Hematopoietic multipotent progenitor cell treated with erythropoietin and hydrocortisone succinate and interleukin-3 and kit ligand, for 8 days (in vitro differentiated cells): ENCODE measurements around the gene MIA2.
"Not testable (repeated sequence)": the region's sequence is repeated elsewhere in the genome, so short reads cannot be mapped to it uniquely, and the experiment has no call there.

Experiments used
- DNase-seq: peaks from one replicate; pipeline ENCODE4 v3.0.0-alpha.2; 2015

MIA2 gene

GRCh38 chr14:39342768-39343167 is 109.1 kb downstream of the MIA2 start:
- DNase-seq: peak; percentile 25

- no peak for DNase-seq
Measured at GRCh38 chr14:39343614-39344013, 109.9 kb downstream of the MIA2 start.

GRCh38 chr14:39350866-39351265 is 117.2 kb downstream of the MIA2 start:
- no peak for DNase-seq

GRCh38 chr14:39351708-39352107 is 118.0 kb downstream of the MIA2 start:
- DNase-seq: no peak

GRCh38 chr14:39359069-39359468 is 125.4 kb downstream of the MIA2 start:
- not testable (repeated sequence) for DNase-seq

GRCh38 chr14:39360316-39360715 is 126.6 kb downstream of the MIA2 start:
- no peak for DNase-seq

GRCh38 chr14:39361556-39361955 is 127.8 kb downstream of the MIA2 start:
- not testable (repeated sequence) for DNase-seq

- DNase-seq: no peak
Measured at GRCh38 chr14:39364509-39364908, 130.8 kb downstream of the MIA2 start.

- DNase-seq: no peak
Measured at GRCh38 chr14:39365354-39365753, 131.6 kb downstream of the MIA2 start.

GRCh38 chr14:39366460-39367386 is 133.0 kb downstream of the MIA2 start:
- no peak for DNase-seq

GRCh38 chr14:39367387-39367751 is 133.7 kb downstream of the MIA2 start:
- DNase-seq: no peak

- DNase-seq: peak; percentile 62
Measured at GRCh38 chr14:39368261-39368959, 134.7 kb downstream of the MIA2 start.

- DNase-seq: no peak
Measured at GRCh38 chr14:39369029-39369428, 135.3 kb downstream of the MIA2 start.

GRCh38 chr14:39370415-39370814 is 136.7 kb downstream of the MIA2 start:
- DNase-seq: no peak

GRCh38 chr14:39372656-39373055 is 138.9 kb downstream of the MIA2 start:
- no peak for DNase-seq

GRCh38 chr14:39374851-39375250 is 141.1 kb downstream of the MIA2 start:
- no peak for DNase-seq

GRCh38 chr14:39376667-39377403 is 143.1 kb downstream of the MIA2 start:
- no peak for DNase-seq

- DNase-seq: no peak
Measured at GRCh38 chr14:39381366-39381765, 147.7 kb downstream of the MIA2 start.

- DNase-seq: no peak
Measured at GRCh38 chr14:39382463-39382862, 148.7 kb downstream of the MIA2 start.

- no peak for DNase-seq
Measured at GRCh38 chr14:39383026-39383660, 149.4 kb downstream of the MIA2 start.

- DNase-seq: no peak
Measured at GRCh38 chr14:39383741-39384140, 150.0 kb downstream of the MIA2 start.

- DNase-seq: no peak
Measured at GRCh38 chr14:39384177-39384576, 150.5 kb downstream of the MIA2 start.

GRCh38 chr14:39393289-39393688 is 159.6 kb downstream of the MIA2 start:
- no peak for DNase-seq
